Mesenchymal stem cell (in vitro differentiated cells and primary cell): Measurements from ENCODE around the gene MYT1.

Experiments used
- DNase-seq: peaks from one replicate; pipeline ENCODE4 v3.0.0-alpha.2; 2013
- H2AFZ ChIP-seq: one replicate; pipeline ENCODE4 v1.6.1; 2013; ENCODE audit warnings: low read depth, mild to moderate bottlenecking, control low read depth, inconsistent platforms, low read length, moderate library complexity
- H2AK5ac ChIP-seq: 2 replicates; pipeline ENCODE4 v1.6.1; 2013; ENCODE audit warnings: low read length, moderate library complexity, mild to moderate bottlenecking, inconsistent platforms; ENCODE audit not compliant: severe bottlenecking
- H2BK120ac ChIP-seq: one replicate; pipeline ENCODE4 v1.6.1; 2013; ENCODE audit warnings: low read depth, mild to moderate bottlenecking, inconsistent platforms, low read length, moderate library complexity
- H2BK12ac ChIP-seq, 2 experiments: one replicate each; pipeline ENCODE4 v1.6.1; 2013; ENCODE audit warnings: inconsistent platforms in 2 of 2, low read length in 2 of 2, mild to moderate bottlenecking in 2 of 2, moderate library complexity in 2 of 2, control low read depth in 1 of 2
- H2BK15ac ChIP-seq: one replicate; pipeline ENCODE4 v1.6.1; 2013; ENCODE audit warnings: mild to moderate bottlenecking, low read depth, inconsistent platforms; ENCODE audit not compliant: poor library complexity, severe bottlenecking
- H2BK5ac ChIP-seq: 2 replicates; pipeline ENCODE4 v1.6.1; 2013; ENCODE audit warnings: low read depth, mild to moderate bottlenecking, low read length, control low read depth, inconsistent platforms; ENCODE audit not compliant: poor library complexity, severe bottlenecking
- H3K14ac ChIP-seq, 2 experiments: one replicate each; pipeline ENCODE4 v1.6.1; 2013; ENCODE audit warnings: inconsistent platforms in 2 of 2, low read length in 2 of 2, control low read depth in 1 of 2, mild to moderate bottlenecking in 1 of 2, moderate library complexity in 1 of 2
- H3K18ac ChIP-seq, 2 experiments: one replicate each; pipeline ENCODE4 v1.6.1; 2013; ENCODE audit warnings: inconsistent platforms in 2 of 2, low read length in 2 of 2, control low read depth in 1 of 2, low read depth in 1 of 2, mild to moderate bottlenecking in 1 of 2
- H3K23ac ChIP-seq, 2 experiments: one replicate each; pipeline ENCODE4 v1.6.1; 2013; ENCODE audit warnings: inconsistent platforms in 2 of 2, low read length in 2 of 2, mild to moderate bottlenecking in 2 of 2, moderate library complexity in 2 of 2, control low read depth in 1 of 2
- H3K27ac ChIP-seq: 2 replicates; pipeline ENCODE4 v1.5.1; 2013; ENCODE audit warnings: mild to moderate bottlenecking, moderate library complexity, low read length, control low read depth, inconsistent platforms; ENCODE audit not compliant: poor library complexity, severe bottlenecking
- H3K27me3 ChIP-seq, 2 experiments: 2 replicates each; pipeline versions ENCODE4 v1.6.1 to v1.7.0; 2013; ENCODE audit warnings: low read length in 2 of 2, mild to moderate bottlenecking in 2 of 2, moderate library complexity in 2 of 2, control low read depth in 1 of 2, inconsistent platforms in 1 of 2; ENCODE audit not compliant: control insufficient read depth in 1 of 2, insufficient read depth in 1 of 2
- H3K36me3 ChIP-seq, 2 experiments: 2 replicates each; pipeline versions ENCODE4 v1.6.1 to v1.7.0; 2013; ENCODE audit warnings: low read length in 2 of 2, control low read depth in 1 of 2, inconsistent platforms in 1 of 2, low read depth in 1 of 2, mild to moderate bottlenecking in 1 of 2; ENCODE audit not compliant: insufficient read depth in 2 of 2, control insufficient read depth in 1 of 2
- H3K4ac ChIP-seq, 2 experiments: one replicate each; pipeline ENCODE4 v1.6.1; 2013; ENCODE audit warnings: inconsistent platforms in 2 of 2, low read length in 2 of 2, mild to moderate bottlenecking in 2 of 2, moderate library complexity in 2 of 2, control low read depth in 1 of 2, low read depth in 1 of 2
- H3K4me1 ChIP-seq: 2 replicates; pipeline ENCODE4 v1.6.1; 2013; ENCODE audit warnings: low read depth, low read length, control low read depth; ENCODE audit not compliant: control insufficient read depth, insufficient read depth
- H3K4me2 ChIP-seq: 2 replicates; pipeline ENCODE4 v1.6.1; 2013; ENCODE audit warnings: low read length, mild to moderate bottlenecking, inconsistent platforms; ENCODE audit not compliant: poor library complexity, severe bottlenecking
- H3K4me3 ChIP-seq, 2 experiments: 2 replicates each; pipeline versions ENCODE4 v1.5.1 to v1.7.0; 2013; ENCODE audit warnings: low read length in 2 of 2, mild to moderate bottlenecking in 2 of 2, control low read depth in 1 of 2, low read depth in 1 of 2; ENCODE audit not compliant: insufficient read depth in 1 of 2
- H3K79me1 ChIP-seq: replicated peaks from 2 replicates; pipeline ENCODE4 v1.6.1; 2013; ENCODE audit warnings: mild to moderate bottlenecking, control low read depth, low read length, inconsistent platforms; ENCODE audit not compliant: poor library complexity, severe bottlenecking
- H3K9ac ChIP-seq: 2 replicates; pipeline ENCODE4 v1.7.0; 2013; ENCODE audit warnings: mild to moderate bottlenecking, low read length, moderate library complexity
- H3K9me3 ChIP-seq: 2 replicates; pipeline ENCODE4 v1.7.0; 2013; ENCODE audit warnings: mild to moderate bottlenecking, low read length; ENCODE audit not compliant: control insufficient read depth
- H4K8ac ChIP-seq: one replicate; pipeline ENCODE4 v1.6.1; 2013; ENCODE audit warnings: inconsistent platforms, mild to moderate bottlenecking, low read length, moderate library complexity
- H4K91ac ChIP-seq: one replicate; pipeline ENCODE4 v1.6.1; 2013; ENCODE audit warnings: mild to moderate bottlenecking, low read length, inconsistent platforms
- WGBS: methylation state at CpG from one replicate; pipeline ENCODE4 v1.1.7; 2013; ENCODE audit warnings: mixed read lengths; 5-methylcytosine and 5-hydroxymethylcytosine counted together

The MYT1 gene

GRCh38 chr20:64193058-64193457 lies 28.8 kb downstream of the MYT1 start:
- Histone ChIP-seq H3K4ac (no peak overlapping the region), H3K9ac (no peak overlapping the region), H3K14ac (no peak overlapping the region), H2AK5ac (no peak overlapping the region), H3K36me3 (no peaks in the 10 kb centered on the region), H3K4me3 (no peak overlapping the region), H2AFZ (no peak overlapping the region), H3K79me1 (no peaks in the 10 kb centered on the region), H4K91ac (no peak overlapping the region), H3K4me2 (no peak overlapping the region), H3K27ac (no peak overlapping the region), H2BK15ac (no peak overlapping the region), H3K18ac (no peak overlapping the region), H3K4me1 (peaks cover 14% of the 10 kb centered on the region), H2BK120ac (no peak overlapping the region), H3K27me3 (peaks cover 30 to 80% of the 10 kb centered on the region in 2 experiments), H3K9me3 (no peaks in the 10 kb centered on the region), H3K23ac (no peak overlapping the region), H2BK5ac (no peak overlapping the region), H2BK12ac (no peak overlapping the region), H4K8ac (no peak overlapping the region)
- 70% methylated on average over 3 of the region's 3 CpGs for WGBS
- DNase-seq = no peak

- Histone ChIP-seq H4K8ac (no peak overlapping the region), H3K4me1 (peaks cover 8% of the 10 kb centered on the region), H3K36me3 (no peaks in the 10 kb centered on the region), H3K14ac (no peak overlapping the region), H3K27ac (no peak overlapping the region), H3K18ac (no peak overlapping the region), H2BK5ac (no peak overlapping the region), H3K9me3 (no peaks in the 10 kb centered on the region), H3K23ac (no peak overlapping the region), H4K91ac (no peak overlapping the region), H2BK12ac (no peak overlapping the region), H2BK15ac (no peak overlapping the region), H3K4me2 (no peak overlapping the region), H3K79me1 (no peaks in the 10 kb centered on the region), H2BK120ac (no peak overlapping the region), H3K27me3 (peaks cover 38 to 81% of the 10 kb centered on the region in 2 experiments), H2AFZ (no peak overlapping the region), H2AK5ac (no peak overlapping the region), H3K4me3 (no peak overlapping the region), H3K9ac (no peak overlapping the region), H3K4ac (no peak overlapping the region)
- no peak for DNase-seq
Measured at GRCh38 chr20:64194269-64194668, 30.0 kb downstream of the MYT1 start.

- H3K14ac ChIP-seq = no peak overlapping the region
Measured at GRCh38 chr20:64196309-64196708, 32.1 kb downstream of the MYT1 start.

GRCh38 chr20:64196847-64197306 lies 32.6 kb downstream of the MYT1 start:
- no peak overlapping the region for H2AFZ ChIP-seq
- peaks cover 40 to 83% of the 10 kb centered on the region in 2 experiments for H3K27me3 ChIP-seq
- H3K4me2 ChIP-seq = no peak overlapping the region
- no peak overlapping the region for H2BK120ac ChIP-seq
- no peak overlapping the region for H3K14ac ChIP-seq
- no peak overlapping the region for H4K8ac ChIP-seq
- H3K27ac ChIP-seq = no peak overlapping the region
- H3K9me3 ChIP-seq = no peaks in the 10 kb centered on the region
- 88% methylated on average over 10 of the region's 11 CpGs for WGBS
- H2AK5ac ChIP-seq = no peak overlapping the region
- H3K18ac ChIP-seq = no peak overlapping the region
- no peak overlapping the region for H3K9ac ChIP-seq
- H2BK12ac ChIP-seq = no peak overlapping the region
- H3K4ac ChIP-seq = no peak overlapping the region
- no peak overlapping the region for H3K23ac ChIP-seq
- H3K4me3 ChIP-seq = no peak overlapping the region
- no peak overlapping the region for H4K91ac ChIP-seq
- H2BK5ac ChIP-seq = no peak overlapping the region
- no peak overlapping the region for H2BK15ac ChIP-seq
- H3K4me1 ChIP-seq = peaks cover 2% of the 10 kb centered on the region
- no peaks in the 10 kb centered on the region for H3K79me1 ChIP-seq
- no peak for DNase-seq
- no peaks in the 10 kb centered on the region for H3K36me3 ChIP-seq

More at GRCh38 chr20:64196309-64196708, 32.1 kb downstream of the MYT1 start:
- no peak overlapping the region for H4K91ac ChIP-seq
- H3K36me3 ChIP-seq = no peaks in the 10 kb centered on the region
- no peak overlapping the region for H3K4ac ChIP-seq
- H2AFZ ChIP-seq = no peak overlapping the region
- H3K4me3 ChIP-seq = no peak overlapping the region
- H3K9me3 ChIP-seq = no peaks in the 10 kb centered on the region
- no peaks in the 10 kb centered on the region for H3K79me1 ChIP-seq
- peaks cover 46 to 86% of the 10 kb centered on the region in 2 experiments for H3K27me3 ChIP-seq
- no peak overlapping the region for H4K8ac ChIP-seq
- 91% methylated on average over 15 of the region's 15 CpGs for WGBS
- H2BK120ac ChIP-seq = no peak overlapping the region
- H3K23ac ChIP-seq = no peak overlapping the region
- no peak overlapping the region for H3K18ac ChIP-seq
- no peak overlapping the region for H3K9ac ChIP-seq
- no peak overlapping the region for H2BK5ac ChIP-seq
- DNase-seq = no peak
- no peak overlapping the region for H2BK15ac ChIP-seq
- no peak overlapping the region for H2BK12ac ChIP-seq
- H2AK5ac ChIP-seq = no peak overlapping the region
- H3K4me1 ChIP-seq = peaks cover 2% of the 10 kb centered on the region
- no peak overlapping the region for H3K4me2 ChIP-seq
- H3K27ac ChIP-seq = no peak overlapping the region
